Measurements from ENCODE around the gene CPT2.
A peak's percentile ranks its signal among the peaks of the same experiment; 100 is the strongest.

Gene CPT2

GRCh38 chr1:53220171-53220961, 23.7 kb downstream of the CPT2 start, which contains the start of gene CZIB:
Gene CZIB (minus strand): TSS chr1:53220634. CDS start chr1:53220575, 59 bp downstream.
- peak; percentile 89 for DNase-seq

GRCh38 chr1:53220962-53221286, 24.3 kb downstream of the CPT2 start:
- DNase-seq = no peak

- no peak for DNase-seq
Measured at GRCh38 chr1:53237638-53238037, 41.0 kb downstream of the CPT2 start.

GRCh38 chr1:53238197-53239155, 41.9 kb downstream of the CPT2 start, which contains the start of gene MAGOH:
Gene MAGOH (minus strand): TSS chr1:53238518. CDS start chr1:53238448, 70 bp downstream.
- DNase-seq = peak; percentile 92

- no peak for DNase-seq
Measured at GRCh38 chr1:53241828-53242227, 45.2 kb downstream of the CPT2 start.

- no peak for DNase-seq
Measured at GRCh38 chr1:53242381-53242780, 45.8 kb downstream of the CPT2 start.

GRCh38 chr1:53244141-53244540, 47.5 kb downstream of the CPT2 start:
- DNase-seq = no peak

GRCh38 chr1:53246261-53247134, 49.9 kb downstream of the CPT2 start:
- DNase-seq = no peak

- no peak for DNase-seq
Measured at GRCh38 chr1:53249706-53250105, 53.1 kb downstream of the CPT2 start.

GRCh38 chr1:53250325-53250724, 53.7 kb downstream of the CPT2 start:
- no peak for DNase-seq

- no peak for DNase-seq
Measured at GRCh38 chr1:53254011-53254640, 57.5 kb downstream of the CPT2 start.

- no peak for DNase-seq
Measured at GRCh38 chr1:53255031-53255430, 58.4 kb downstream of the CPT2 start.

- no peak for DNase-seq
Measured at GRCh38 chr1:53256511-53257453, 60.2 kb downstream of the CPT2 start.

GRCh38 chr1:53257454-53258081, 60.9 kb downstream of the CPT2 start:
- no peak for DNase-seq

GRCh38 chr1:53258216-53258615, 61.6 kb downstream of the CPT2 start:
- no peak for DNase-seq

- DNase-seq = no peak
Measured at GRCh38 chr1:53259932-53260331, 63.3 kb downstream of the CPT2 start.

GRCh38 chr1:53260631-53261247, 64.1 kb downstream of the CPT2 start:
- no peak for DNase-seq

- DNase-seq = no peak
Measured at GRCh38 chr1:53262000-53262399, 65.4 kb downstream of the CPT2 start.

Measured in KG1 (cell line).